K562 (cell line): ENCODE data around the gene ST6GALNAC6. TPM values are rescaled to one million over a fixed set of nuclear protein-coding genes. Genes with fewer than 3 reads are reported as not detected.

Source experiments
- GABPB1 ChIP-seq: sonication (generic); formaldehyde crosslinking; IDR thresholded peaks from 2 replicates; pipeline ENCODE4 v1.8.0; 2022; ENCODE audit warnings: mild to moderate bottlenecking, missing genetic modification reagents
- SMC3 ChIP-seq: conservative IDR thresholded peaks from 2 replicates; pipeline ENCODE4 v1.6.1; 2011; ENCODE audit warnings: low read depth, low read length, improper control_type of control experiment; ENCODE audit not compliant: insufficient read depth
- SPI1 ChIP-seq: IDR thresholded peaks from 2 replicates; pipeline ENCODE4 v1.6.1; 2011; ENCODE audit warnings: low read depth, low read length, control low read depth, borderline replicate concordance
- SUPT5H ChIP-seq: fragments of 450-650 bp; IDR thresholded peaks from 2 replicates; pipeline ENCODE4 v1.6.1; 2016
- ZNF589 ChIP-seq: fragments of 200-800 bp; sonication (Bioruptor generic); IDR thresholded peaks from 2 replicates; pipeline ENCODE4 v1.6.1; 2016; ENCODE audit warnings: low read depth, missing genetic modification characterization, missing compliant biosample characterization
- polyA plus RNA-seq, 8 experiments: library from polyadenylated mRNA; depleted of rRNA in 4 of 8; stranded (reverse) in 5 of 8; unstranded in 3 of 8; fragments of >200 nt; fragmentation: Nextera tagmentation in 2 of 8; fragmentation: Illumina TruSeq in 1 of 8; extraction: Ambion mirVana in 2 of 8; extraction: Trizol in 1 of 8; gene quantifications; 2 replicates each; pipeline versions ENCODE4 v1.2.1 to v1.2.3, GENCODE V29; 2011 to 2014; ENCODE audit warnings: inconsistent platforms in 1 of 8, missing spikeins in 1 of 8
- total RNA-seq, 7 experiments: library from RNA; depleted of rRNA in 6 of 7; stranded (reverse); fragments of >200 nt in 6 of 7; fragmentation: Illumina TruSeq in 2 of 7; extraction: Trizol in 2 of 7; gene quantifications; 2 replicates each; pipeline versions ENCODE4 v1.2.1 to v1.2.3, GENCODE V29; 2011 to 2021; ENCODE audit warnings: low replicate concordance in 1 of 7
- TF ChIP-seq, protein P1 (sequence below): sonication (generic); formaldehyde crosslinking; IDR thresholded peaks from 2 replicates; pipeline ENCODE4 v1.8.0; 2023; ENCODE audit warnings: missing genetic modification reagents, mild to moderate bottlenecking, borderline replicate concordance
- TF ChIP-seq, protein P2 (sequence below): fragments of 250-450 bp; sonication (Bioruptor Pico); IDR thresholded peaks from 2 replicates; pipeline ENCODE4 v1.5.1; 2021; ENCODE audit warnings: mild to moderate bottlenecking
- TF ChIP-seq, protein P3 (sequence below): fragments of 250-450 bp; sonication (Bioruptor Pico); IDR thresholded peaks from 2 replicates; pipeline ENCODE4 v1.5.0; 2022; ENCODE audit warnings: mild to moderate bottlenecking

Gene ST6GALNAC6
- total and polyA plus RNA-seq, 9 of the 15 experiments (the other 6 are each of a cell fraction or from before 2014, with no cell fraction given), result 0.13 to 23.0 (median 14.5) TPM

DNA sequence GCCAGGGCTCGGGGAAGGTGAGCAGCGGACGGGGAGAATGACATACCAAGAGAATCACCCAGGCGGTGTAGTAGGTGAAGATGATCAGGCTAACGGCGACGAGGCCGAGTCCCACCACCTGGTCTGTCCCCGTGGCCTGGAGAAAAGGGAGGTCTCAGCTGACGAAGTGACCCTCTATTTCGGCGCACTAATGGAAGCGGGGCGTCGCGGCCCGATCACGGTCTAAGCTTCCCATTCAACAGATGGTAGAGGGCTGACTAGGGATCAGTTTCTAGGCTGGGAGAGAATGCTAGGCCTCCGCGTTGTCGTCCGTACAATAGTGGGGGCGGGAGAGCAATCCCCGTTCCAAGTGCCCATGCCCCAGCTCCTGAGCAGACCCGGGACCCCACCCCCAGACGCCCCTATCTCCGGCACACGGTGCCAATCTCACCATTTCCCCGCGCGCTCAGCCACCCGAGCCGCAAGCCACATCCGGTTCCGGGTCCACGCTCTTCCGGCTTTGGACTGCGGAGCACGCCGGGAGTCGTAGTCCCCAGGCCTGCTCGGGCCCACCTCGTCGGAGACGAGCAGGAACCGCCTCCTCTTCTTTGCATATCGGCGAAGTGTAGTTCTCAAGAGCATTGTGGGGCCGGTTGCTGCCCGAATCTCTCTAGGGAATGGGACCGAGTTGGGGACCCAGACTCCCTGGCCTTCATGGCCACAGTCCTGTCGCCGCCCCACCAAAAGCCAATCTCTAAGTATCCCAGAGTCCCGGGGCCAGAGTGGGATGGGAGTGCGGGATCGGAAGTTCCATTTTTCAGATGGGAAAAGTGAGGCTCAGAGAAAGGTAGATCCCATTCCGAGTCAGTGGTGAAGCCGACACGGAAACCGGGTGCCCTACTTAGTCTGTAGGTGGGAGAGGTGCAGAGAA, 38.2 kb upstream of the ST6GALNAC6 start, which contains the start of gene DPM2 (continued):
- TF ChIP-seq, protein P1, sequence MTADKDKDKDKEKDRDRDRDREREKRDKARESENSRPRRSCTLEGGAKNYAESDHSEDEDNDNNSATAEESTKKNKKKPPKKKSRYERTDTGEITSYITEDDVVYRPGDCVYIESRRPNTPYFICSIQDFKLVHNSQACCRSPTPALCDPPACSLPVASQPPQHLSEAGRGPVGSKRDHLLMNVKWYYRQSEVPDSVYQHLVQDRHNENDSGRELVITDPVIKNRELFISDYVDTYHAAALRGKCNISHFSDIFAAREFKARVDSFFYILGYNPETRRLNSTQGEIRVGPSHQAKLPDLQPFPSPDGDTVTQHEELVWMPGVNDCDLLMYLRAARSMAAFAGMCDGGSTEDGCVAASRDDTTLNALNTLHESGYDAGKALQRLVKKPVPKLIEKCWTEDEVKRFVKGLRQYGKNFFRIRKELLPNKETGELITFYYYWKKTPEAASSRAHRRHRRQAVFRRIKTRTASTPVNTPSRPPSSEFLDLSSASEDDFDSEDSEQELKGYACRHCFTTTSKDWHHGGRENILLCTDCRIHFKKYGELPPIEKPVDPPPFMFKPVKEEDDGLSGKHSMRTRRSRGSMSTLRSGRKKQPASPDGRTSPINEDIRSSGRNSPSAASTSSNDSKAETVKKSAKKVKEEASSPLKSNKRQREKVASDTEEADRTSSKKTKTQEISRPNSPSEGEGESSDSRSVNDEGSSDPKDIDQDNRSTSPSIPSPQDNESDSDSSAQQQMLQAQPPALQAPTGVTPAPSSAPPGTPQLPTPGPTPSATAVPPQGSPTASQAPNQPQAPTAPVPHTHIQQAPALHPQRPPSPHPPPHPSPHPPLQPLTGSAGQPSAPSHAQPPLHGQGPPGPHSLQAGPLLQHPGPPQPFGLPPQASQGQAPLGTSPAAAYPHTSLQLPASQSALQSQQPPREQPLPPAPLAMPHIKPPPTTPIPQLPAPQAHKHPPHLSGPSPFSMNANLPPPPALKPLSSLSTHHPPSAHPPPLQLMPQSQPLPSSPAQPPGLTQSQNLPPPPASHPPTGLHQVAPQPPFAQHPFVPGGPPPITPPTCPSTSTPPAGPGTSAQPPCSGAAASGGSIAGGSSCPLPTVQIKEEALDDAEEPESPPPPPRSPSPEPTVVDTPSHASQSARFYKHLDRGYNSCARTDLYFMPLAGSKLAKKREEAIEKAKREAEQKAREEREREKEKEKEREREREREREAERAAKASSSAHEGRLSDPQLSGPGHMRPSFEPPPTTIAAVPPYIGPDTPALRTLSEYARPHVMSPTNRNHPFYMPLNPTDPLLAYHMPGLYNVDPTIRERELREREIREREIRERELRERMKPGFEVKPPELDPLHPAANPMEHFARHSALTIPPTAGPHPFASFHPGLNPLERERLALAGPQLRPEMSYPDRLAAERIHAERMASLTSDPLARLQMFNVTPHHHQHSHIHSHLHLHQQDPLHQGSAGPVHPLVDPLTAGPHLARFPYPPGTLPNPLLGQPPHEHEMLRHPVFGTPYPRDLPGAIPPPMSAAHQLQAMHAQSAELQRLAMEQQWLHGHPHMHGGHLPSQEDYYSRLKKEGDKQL (CRISPR knock-in tag), result 0 out of 2 replicates have a peak, but pooled peaks have one; percentile 69
- TF ChIP-seq, protein P2, sequence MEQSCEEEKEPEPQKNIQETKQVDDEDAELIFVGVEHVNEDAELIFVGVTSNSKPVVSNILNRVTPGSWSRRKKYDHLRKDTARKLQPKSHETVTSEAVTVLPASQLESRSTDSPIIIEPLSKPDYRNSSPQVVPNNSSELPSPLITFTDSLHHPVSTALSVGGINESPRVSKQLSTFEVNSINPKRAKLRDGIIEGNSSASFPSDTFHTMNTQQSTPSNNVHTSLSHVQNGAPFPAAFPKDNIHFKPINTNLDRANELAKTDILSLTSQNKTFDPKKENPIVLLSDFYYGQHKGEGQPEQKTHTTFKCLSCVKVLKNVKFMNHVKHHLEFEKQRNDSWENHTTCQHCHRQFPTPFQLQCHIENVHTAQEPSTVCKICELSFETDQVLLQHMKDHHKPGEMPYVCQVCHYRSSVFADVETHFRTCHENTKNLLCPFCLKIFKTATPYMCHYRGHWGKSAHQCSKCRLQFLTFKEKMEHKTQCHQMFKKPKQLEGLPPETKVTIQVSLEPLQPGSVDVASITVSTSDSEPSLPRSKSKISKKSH (CRISPR knock-in tag), result no peak
- no peak for TF ChIP-seq SPI1
- peak; percentile 99 for TF ChIP-seq GABPB1 (CRISPR knock-in tag)
- no peak for TF ChIP-seq ZNF589
- 0 out of 2 replicates have a peak, but pooled peaks have one; percentile 6 for TF ChIP-seq SMC3
- TF ChIP-seq SUPT5H, result peak; percentile 80
- TF ChIP-seq, protein P3, sequence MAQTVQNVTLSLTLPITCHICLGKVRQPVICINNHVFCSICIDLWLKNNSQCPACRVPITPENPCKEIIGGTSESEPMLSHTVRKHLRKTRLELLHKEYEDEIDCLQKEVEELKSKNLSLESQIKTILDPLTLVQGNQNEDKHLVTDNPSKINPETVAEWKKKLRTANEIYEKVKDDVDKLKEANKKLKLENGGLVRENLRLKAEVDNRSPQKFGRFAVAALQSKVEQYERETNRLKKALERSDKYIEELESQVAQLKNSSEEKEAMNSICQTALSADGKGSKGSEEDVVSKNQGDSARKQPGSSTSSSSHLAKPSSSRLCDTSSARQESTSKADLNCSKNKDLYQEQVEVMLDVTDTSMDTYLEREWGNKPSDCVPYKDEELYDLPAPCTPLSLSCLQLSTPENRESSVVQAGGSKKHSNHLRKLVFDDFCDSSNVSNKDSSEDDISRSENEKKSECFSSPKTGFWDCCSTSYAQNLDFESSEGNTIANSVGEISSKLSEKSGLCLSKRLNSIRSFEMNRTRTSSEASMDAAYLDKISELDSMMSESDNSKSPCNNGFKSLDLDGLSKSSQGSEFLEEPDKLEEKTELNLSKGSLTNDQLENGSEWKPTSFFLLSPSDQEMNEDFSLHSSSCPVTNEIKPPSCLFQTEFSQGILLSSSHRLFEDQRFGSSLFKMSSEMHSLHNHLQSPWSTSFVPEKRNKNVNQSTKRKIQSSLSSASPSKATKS (CRISPR knock-in tag), result no peak
